ENCODE results near the gene GIT1. TPM values are rescaled to one million over a fixed set of nuclear protein-coding genes. Genes with fewer than 3 reads are reported as not detected.

GIT1 gene
- total and polyA plus RNA-seq, 2 of the 13 experiments (the other 11 are each of a cell fraction or from before 2014, with no cell fraction given): 14.2 to 30.8 TPM

GRCh38 chr17:29561554-29562517, 27.6 kb downstream of the GIT1 start (continued):
- TF ChIP-seq ZNF34 (CRISPR knock-in tag; IDR thresholded peaks at IDR 0.05; ENCODE audit: borderline replicate concordance) (no peak), EED (CRISPR knock-in tag; IDR thresholded peaks at IDR 0.05) (no peak), ZHX2 (IDR thresholded peaks at IDR 0.05; ENCODE audit: low read depth) (no peak), ZHX2 (CRISPR knock-in tag; IDR thresholded peaks at IDR 0.05; ENCODE audit: borderline replicate concordance) (no peak)

GRCh38 chr17:29560316-29560715, 29.1 kb downstream of the GIT1 start:
- in situ Hi-C loops (cut with HindIII; ENCODE audit: extremely low pct_ligation_motif_present, low pct_unique_long_range_greater_than_20kb): no loop called here
- CTCF ChIA-PET (ENCODE audit: low intra/inter-chr PET ratio, low total read pairs): no interaction called here
- H3K9ac ChIP-seq (ENCODE audit: insufficient read depth, low read depth, low read length): no peak overlapping the region

More at GRCh38 chr17:29560316-29560715, 29.1 kb downstream of the GIT1 start:
- Histone ChIP-seq H3K36me3 (replicated peaks in 1 of 2; ENCODE audit: control insufficient read depth in 1 of 2, insufficient read depth in 2 of 2, low read length in 2 of 2) (no peaks in the 10 kb centered on the region; a peak in 1 of 5 replicates), H2AFZ (ENCODE audit: low read length) (no peak overlapping the region), H3K9me3 (ENCODE audit: low read length) (no peaks in the 10 kb centered on the region), H3K27ac (ENCODE audit: extremely low read length, insufficient read depth, low read length) (no peak overlapping the region), H3K4me3 (replicated peaks in 1 of 3; ENCODE audit: insufficient read depth in 1 of 3, low read depth in 2 of 3, low read length in 3 of 3) (no peak overlapping the region), H3K79me2 (ENCODE audit: insufficient read depth, low read length) (no peaks in the 10 kb centered on the region), H3K27me3 (ENCODE audit: control insufficient read depth in 1 of 2, insufficient read depth in 2 of 2, low read length in 2 of 2) (0 out of 5 replicates have a peak, but pooled peaks cover 0 to under 1% of the 10 kb centered on the region in 2 experiments), H3K4me2 (ENCODE audit: low read depth, low read length) (no peak overlapping the region), H3K4me1 (ENCODE audit: insufficient read depth, low read length) (peaks cover 40% of the 10 kb centered on the region), H4K20me1 (ENCODE audit: insufficient read depth, low read length) (0 out of 2 replicates have a peak, but pooled peaks cover 5% of the 10 kb centered on the region)
- POLR2A ChIA-PET: interaction anchor here (1.2 kb wide), 1 partner anchor 32 kb away, joined by 3 read pairs; no protein-coding TSS in a partner anchor
- DNase-seq (ENCODE audit: low spot score) (no peak), ATAC-seq (no peak), FAIRE-seq (no peak)
- no peak for TF ChIP-seq KLF13 (CRISPR knock-in tag; IDR thresholded peaks at IDR 0.05)
- no peak for TF ChIP-seq E2F2 (CRISPR knock-in tag; IDR thresholded peaks at IDR 0.05; ENCODE audit: borderline replicate concordance)
- no peak for TF ChIP-seq CREM (IDR thresholded peaks at IDR 0.05)
- no peak for TF ChIP-seq CREM (CRISPR knock-in tag; IDR thresholded peaks at IDR 0.05)
- no peak for TF ChIP-seq CBFB (CRISPR knock-in tag; IDR thresholded peaks at IDR 0.05)
- WGBS (ENCODE audit: low lambda C conversion rate): 96% methylated on average over 6 of the region's 6 CpGs
- no TSS peak for BruUV-seq (replicated peaks)
- intact Hi-C loops (cut with micrococcal nuclease; ENCODE audit: unreplicated experiment): loop anchor here (10.0 kb wide), 1 partner anchor 266 kb away; the partner anchor contains the start of gene NUFIP2
